ENCODE data around the gene KCNG4.

KCNG4 gene, protein sequence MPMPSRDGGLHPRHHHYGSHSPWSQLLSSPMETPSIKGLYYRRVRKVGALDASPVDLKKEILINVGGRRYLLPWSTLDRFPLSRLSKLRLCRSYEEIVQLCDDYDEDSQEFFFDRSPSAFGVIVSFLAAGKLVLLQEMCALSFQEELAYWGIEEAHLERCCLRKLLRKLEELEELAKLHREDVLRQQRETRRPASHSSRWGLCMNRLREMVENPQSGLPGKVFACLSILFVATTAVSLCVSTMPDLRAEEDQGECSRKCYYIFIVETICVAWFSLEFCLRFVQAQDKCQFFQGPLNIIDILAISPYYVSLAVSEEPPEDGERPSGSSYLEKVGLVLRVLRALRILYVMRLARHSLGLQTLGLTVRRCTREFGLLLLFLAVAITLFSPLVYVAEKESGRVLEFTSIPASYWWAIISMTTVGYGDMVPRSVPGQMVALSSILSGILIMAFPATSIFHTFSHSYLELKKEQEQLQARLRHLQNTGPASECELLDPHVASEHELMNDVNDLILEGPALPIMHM

DNA sequence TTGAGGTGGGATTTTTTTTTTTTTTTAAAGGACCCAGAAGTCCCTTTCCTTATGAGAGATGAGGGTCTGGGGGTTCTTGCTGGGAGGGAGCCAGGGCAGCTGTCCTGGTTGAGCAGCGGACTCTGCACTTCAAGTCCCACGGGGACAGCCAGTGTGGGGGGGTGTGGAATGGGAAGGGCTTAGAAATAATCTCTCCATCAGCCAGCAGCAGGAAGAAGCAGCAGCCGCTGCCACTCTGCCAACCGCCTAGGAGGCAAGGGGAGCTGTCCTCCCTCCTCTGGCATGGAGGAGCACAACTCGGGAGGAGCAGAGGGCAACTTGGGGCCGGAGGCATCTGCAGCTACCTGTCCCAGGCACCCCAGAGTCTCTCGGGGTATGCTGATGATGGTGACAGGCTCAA lies at the start of gene KCNG4:
Gene KCNG4, minus strand, starts transcription at position 104 of the 400 bp plus-strand sequence. CDS start 2,527 bp downstream, outside the sequence.
- DNase-seq (ENCODE audit: low spot score), result no peak

DNA sequence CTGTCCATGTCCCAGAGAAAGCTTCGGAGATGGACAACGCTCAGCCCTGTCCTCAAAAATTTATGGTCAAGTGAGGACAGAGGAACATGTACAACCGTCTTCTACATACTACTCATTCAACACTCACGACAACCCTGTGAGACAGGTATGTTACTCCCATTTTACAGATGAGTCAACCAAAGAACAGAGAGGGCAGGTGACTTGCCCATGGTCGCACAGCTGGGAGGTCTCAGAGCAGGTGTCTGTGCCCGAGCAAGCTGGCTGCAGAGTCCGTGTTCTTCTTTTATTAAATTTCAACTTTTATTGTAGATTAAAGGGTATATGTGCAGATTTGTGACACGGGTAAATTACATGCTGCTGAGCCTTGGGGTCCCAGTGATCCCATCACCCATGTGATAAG lies 49.1 kb upstream of the KCNG4 start:
- no peak for DNase-seq (ENCODE audit: low spot score)

DNA sequence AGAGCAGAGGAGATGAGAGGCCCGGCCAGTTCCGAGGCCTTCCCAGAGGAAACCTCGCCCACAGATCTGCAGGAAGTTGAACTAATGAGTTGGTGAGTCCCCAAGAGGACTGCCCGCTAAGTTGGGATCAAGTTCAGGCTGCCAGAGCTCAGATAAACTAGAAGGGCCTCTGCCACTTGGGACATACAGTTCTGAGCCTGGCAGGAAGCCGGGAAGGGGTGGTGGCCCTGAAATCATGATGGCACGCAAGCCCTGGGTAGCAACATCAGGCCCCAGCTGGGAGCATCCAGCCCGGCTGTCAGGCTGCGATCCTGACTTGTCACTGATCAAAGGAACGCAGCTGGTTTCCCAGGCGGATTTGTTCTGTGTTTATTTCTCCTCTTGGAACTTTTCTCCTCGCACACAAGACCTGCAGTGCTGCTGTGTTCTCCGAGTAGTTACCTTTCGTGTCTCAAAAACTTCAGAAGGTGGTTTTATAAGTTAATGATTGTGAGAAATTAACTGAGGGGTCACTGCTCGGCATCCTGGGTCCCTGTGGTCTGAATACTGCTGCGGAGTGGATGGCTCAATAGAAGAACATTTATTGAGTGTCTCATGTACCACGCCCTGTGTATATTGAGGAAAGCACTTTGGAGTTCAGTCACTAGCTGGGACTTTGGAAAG lies 46.9 kb upstream of the KCNG4 start:
- DNase-seq (ENCODE audit: low spot score), result peak; percentile 75

DNA sequence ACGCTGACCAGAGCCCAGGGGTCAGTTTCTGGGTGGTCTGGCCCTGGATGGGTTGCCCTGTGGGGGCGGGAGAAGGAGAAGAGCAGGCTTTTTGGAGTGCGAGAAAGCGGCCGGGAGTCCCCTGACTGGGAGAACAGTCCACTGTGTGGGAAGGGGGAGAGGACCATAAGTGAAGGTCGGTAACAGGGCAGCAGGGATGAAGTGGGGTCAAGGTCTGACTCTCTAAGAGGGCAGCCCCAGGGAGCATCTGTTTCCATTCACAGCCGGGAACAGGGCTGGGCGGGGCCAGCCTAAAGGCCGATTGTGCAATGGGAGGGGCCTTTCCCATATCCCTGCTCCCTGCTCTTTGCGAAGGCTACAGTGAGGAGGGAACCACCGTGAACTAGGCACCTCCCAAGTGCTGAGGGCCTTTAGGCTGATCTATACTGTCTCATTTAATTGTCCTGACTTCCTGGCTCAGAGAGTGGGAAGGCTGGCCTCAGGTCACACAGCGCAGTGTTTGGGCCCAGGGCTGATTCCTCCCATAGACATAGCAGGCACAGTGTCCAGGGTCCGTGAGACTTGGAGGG lies 44.4 kb upstream of the KCNG4 start:
- peak; percentile 77 for DNase-seq (ENCODE audit: low spot score)

DNA sequence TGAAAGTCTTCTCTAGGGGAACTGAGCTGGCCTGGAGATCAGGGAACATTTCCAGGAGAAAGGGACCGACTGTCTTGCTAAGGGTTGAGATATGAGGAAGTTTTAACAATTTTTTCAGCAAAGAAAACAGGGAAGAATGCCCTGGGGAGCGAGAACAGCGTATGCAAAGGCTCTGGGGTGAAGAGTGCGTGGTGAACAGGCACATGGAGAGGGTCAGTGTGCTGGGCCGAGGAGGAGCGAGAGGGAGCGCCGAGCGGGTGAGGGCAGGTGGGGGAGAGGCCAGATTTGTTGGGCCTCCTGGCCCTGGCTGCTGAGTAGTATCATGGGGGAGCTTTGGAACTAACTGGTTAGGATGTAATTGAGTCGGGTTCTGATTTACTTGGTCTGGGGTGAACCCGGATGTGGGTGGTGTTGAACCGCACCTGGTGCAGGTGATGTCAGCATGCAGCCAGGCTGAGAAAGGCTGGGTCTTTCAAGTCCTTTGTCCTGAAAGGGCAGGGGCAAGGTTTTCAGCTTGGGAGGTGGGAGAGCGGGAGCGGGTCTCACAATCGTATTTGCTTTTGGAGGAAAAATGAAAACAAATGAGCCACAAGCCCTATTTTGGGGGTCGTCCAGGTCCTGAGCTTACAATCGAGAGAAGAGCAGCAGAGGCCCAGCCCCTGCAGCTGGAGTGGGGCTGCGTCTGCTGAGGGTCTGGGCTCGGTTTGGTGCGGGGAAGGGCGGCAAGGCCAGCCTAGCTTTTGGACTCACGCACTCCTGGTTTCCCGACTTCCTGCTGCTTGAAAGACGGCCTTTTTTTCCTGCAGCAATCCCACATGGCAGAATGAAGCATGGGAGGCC lies 43.7 kb upstream of the KCNG4 start:
- no peak for DNase-seq (ENCODE audit: low spot score)

DNA sequence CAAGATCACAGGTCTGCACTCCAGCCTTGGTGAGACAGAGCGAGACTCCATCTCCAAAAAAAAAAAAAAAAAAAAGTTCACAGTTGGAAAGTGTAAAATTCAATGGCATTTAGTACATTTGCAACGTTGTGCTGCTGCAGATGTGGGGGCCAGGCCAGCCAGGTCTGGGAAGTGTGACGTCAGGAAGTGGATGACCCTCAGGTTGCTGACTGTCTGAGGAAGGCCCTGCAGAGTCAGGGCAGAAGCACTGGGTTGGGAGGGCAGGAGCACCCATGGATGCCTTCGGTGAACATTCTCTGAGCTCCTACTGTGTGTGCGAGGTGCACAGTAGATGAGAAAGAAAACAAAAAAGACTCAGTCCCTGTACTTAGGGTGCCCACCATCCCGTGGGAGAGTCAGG lies 42.7 kb upstream of the KCNG4 start:
- no peak for DNase-seq (ENCODE audit: low spot score)

DNA sequence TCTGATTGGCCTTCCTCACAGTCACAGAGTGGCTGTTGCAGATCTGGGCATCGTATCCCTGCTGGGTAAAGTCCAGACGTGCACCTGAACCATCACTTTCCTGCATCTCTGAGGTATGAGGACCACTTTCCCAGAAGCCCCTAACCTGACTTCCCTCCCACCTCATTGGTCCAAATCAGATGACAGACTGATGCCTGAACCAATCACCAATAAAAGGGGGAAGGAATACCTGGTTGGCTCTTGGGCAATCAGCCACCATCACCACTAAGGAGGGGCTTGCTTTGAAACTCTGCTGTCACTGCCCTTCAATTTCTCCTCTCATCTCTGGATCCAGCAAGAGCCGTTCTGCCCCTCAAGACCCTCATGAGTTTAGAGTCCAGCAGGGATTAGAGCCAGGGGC lies 41.3 kb upstream of the KCNG4 start:
- DNase-seq (ENCODE audit: low spot score), result no peak

DNA sequence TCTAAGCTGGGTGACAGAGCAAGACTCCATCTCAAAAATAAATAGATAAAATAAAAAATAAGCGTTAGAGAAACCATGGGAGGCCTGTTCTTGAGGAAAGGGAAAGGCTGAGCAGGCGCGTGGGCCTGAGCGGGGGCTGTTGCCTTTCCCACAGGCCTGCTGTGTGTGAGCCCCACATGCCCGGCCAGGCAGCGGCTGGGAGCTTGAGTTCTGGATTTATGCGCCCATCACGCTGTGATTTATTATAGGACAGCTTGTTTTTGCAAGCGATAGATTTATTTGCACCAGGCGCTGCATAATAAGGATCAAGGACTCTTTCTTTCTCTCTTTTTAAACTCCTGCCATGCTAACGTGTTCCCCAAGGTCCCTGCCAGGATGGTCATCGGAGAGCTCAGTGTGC lies 40.1 kb upstream of the KCNG4 start:
- no peak for DNase-seq (ENCODE audit: low spot score)

DNA sequence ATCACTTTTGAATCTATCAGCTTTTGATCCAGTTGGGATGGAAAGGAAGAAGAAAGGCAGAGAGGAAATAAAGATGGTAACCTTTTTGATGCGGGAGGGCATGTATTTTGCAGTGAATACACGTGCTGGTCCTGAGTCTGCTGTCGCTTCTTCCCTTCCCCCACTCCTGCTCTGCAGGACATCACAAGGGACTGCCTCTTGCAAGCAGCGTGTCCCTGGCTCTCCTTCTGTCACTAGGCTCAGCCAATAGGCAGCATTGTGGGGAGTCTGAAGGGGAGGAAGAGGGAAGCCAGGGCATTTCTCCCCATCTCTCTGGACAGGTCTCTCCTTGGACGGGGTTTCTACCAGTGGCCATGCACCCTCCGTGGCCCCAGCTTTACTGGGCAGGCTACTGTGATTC lies 39.2 kb upstream of the KCNG4 start:
- no peak for DNase-seq (ENCODE audit: low spot score)

DNA sequence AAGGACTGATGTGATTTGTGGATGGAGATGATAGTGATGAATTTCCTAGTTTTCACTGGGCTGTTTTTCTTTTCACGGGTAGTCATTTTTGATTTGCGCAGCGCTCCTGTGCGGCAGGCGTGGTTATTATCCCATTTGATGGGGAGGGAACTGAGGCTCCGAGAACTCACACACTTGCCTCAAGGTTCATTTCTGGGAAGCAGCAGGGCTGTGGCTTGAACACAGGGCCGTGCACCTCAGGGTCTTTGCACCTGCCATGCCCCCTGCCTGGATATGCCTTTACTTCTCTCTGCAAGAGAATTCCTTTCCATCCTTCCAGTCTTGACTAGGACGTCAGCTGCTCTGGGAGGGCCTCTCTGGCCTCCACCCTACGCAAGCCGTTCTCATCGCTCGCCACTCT lies 38.5 kb upstream of the KCNG4 start:
- DNase-seq (ENCODE audit: low spot score), result no peak

DNA sequence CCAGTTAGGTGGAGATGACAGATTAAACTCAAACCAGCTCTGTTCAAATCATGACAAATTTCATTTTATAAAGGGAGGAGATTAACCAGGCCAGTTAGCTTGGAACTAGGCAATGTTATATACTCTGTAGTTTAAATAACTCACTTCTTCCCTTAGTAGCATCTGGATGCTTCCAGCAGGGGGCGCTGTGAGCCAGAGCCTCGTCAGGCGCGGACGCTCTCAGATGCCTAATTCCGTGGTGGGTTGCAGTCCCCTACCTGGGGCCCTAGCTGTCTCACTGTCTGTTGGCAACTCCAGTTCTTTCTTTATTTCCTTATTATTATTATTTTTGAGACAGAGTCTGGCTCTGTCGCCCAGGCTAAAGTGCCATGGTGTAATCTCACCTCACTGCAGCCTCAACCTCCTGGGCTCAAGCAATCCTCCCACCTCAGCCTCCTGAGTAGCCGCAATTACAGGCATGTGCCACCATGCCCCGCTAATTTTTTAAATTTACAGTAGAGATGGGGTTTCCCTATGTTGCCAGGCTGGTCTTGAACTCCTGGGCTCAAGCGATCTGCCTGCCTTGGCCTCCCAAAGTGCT lies 37.5 kb upstream of the KCNG4 start:
- peak; percentile 53 for DNase-seq (ENCODE audit: low spot score)

DNA sequence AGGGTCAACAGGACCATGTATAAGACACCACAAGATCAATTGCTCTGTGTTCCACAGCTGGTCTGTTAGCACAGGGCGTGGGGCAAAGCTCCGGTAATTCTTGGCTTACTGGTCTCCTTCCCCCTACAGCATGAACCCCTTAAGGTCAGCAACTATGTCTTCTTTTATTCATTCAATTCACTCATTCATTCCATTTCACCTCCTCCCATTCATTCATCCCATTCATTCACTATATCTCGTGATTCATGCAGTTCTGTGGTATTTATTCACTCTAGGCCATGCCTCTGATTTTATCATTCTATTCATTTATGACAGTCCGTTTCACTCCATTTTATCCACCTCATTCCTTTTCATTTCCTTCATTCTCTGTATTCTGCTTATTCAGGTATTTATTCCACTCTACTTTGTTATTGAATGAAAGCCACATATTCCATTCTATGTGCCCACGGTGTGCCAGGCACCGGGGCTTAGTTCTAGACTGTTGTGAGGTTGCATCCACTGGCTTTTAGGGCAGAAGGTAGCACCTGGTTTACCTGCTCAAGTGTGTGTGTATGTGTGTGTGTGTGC lies 35.9 kb upstream of the KCNG4 start:
- DNase-seq (ENCODE audit: low spot score), result no peak

DNA sequence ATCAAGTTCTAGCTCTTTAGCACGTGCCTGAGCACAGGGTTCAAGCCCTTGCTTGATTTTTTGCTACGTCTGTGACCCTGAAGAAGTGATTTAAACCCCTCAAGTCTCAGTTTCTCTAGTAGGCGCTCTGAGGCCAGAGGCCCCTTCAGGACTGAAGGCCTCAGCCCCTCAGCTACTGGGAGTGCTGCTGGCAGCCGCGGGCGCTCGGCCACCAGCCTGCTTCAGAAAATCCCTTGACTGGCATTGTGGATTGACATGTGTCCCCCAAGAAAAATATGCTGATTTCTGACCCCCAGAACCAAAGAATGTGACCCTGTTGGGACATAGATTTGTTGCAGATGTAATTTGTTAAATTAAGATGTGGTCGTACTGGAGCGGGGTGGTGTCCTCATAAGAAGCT lies 34.7 kb upstream of the KCNG4 start:
- no peak for DNase-seq (ENCODE audit: low spot score)

DNA sequence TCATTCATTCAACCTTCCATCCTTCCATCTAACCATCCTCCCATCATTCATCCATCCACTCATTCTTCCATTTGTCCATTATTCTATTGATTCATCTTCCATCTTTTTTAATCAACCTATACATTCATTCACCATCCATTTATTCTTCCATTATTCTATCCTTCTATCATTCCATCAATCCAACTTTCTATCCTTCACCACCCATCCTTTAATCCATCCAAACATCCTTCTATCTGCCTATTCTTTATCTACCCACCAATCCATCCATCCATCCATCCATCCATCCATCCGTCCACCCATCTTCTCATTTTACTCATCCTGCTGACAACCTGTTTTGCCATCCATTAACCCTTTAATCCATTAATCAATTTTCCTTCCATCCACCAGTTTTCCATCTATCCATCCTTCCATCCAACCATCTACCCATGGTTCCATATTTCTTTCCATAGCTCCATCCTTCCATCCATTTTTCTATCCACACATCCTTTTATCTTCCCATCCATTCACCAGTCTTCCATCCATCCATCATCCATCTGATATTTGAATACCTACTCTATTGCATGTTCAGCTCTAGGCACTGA lies 33.0 kb upstream of the KCNG4 start:
- DNase-seq (ENCODE audit: low spot score), result no peak

DNA sequence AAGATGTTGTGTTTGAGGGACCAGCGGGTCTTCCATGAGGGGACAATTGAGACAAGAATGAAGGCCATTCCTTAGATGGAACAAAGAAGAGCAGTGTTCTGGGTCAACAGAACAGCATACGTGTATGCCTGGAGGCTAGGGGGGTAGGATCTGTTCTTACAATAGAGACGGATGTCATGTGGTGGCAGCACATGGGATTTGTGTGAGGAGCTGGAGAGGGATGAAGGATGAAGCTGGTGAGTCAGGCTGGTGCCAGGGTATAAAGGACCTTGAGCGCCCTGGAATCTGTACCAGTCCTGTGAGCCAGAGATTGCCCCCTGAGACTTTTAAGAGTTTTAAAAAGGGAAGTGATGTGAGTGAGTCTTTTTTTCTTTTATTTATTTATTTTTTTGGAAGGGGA lies 32.1 kb upstream of the KCNG4 start:
- no peak for DNase-seq (ENCODE audit: low spot score)

DNA sequence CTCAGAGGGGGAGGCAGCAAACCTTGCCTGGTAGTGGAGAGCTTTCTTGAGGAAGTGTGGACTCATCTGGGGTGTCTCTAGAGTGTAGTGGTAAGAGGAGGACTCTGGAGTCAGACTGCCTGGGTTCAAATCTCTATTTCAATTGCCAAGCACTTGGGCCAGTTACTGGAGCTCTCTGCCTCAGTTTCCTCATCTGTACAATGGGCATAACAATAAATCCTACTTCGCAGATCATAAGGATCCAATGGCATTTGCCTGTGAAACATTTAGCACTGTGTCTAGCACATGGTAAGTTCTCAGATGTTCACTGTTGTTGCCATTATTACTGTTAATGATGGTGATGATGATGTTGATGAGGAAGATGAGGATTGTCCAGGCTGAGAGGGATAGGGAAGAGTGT lies 31.2 kb upstream of the KCNG4 start:
- DNase-seq (ENCODE audit: low spot score), result no peak

DNA sequence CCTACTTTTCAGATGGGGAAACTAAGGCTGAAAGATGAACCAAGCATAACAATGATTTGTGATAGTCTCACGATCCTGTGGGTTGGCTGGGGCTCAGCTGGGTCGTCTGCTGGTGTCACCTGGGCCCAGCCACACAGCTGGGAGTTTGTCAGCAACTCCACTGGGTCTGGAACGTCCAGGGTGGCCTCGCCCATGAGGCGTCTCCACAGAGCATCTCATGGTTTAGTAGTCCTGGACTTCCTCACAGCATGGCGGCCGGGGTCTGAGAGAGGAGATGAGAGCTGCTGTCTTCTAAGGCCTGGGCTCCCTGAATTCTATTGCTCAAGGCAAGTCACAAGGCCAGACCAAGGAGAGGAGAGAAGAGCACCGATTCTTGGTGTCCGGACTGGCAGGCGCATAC lies 30.7 kb upstream of the KCNG4 start:
- no peak for DNase-seq (ENCODE audit: low spot score)

DNA sequence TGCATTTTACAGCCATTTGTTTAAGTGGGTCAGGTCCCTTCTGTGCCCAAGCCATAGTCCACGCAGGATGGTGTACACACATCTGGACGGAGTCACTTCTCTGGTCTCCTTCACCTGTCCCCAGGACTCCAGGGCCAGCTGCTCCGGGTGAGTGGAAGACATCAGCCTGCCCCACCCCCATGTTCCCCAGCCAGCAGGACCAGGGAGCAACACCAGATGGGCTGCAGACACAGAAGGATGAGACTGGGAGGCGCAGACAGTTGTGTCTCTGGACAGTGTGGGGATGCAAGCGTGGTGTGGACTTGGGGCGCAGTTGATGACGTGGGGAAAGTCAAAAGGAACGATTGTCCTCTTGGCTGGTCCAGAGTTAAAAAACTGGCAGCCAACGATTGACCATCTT lies 30.3 kb upstream of the KCNG4 start:
- DNase-seq (ENCODE audit: low spot score), result no peak

DNA sequence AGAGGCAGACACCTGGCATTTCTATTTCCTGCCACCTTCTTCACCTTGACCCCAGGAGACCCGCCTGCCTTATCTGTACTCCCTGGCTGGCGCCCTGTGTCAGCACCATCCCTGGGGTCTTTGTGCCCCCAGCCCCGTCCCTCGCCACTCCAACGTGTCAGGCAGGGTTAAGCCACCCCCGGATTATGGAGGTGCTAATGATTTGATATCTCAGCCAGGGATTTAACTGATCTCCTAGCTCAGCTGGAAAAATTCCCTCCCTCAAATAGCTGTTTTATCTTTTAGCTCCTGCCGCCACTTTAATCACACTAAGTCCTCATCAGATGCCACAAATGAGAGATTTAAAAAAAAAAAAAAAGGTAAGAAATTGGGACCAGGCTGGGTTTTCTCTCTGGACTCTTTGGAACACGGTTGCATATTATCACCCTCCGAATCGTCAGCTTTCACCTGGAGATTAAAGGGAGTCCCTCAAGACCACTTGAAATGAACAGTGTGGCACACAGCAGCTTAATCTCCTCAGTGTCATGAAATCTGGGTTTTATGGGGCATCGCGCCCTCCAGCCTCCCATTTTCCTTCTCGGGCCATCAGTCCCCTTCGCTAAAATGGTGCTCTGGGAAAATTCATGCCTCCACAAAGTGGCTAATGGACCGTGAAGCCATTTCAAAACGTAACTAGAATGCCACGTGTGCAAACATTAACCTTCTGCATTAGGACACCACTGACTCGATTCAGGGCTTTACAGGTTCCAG lies 28.7 kb upstream of the KCNG4 start:
- DNase-seq (ENCODE audit: low spot score), result no peak

DNA sequence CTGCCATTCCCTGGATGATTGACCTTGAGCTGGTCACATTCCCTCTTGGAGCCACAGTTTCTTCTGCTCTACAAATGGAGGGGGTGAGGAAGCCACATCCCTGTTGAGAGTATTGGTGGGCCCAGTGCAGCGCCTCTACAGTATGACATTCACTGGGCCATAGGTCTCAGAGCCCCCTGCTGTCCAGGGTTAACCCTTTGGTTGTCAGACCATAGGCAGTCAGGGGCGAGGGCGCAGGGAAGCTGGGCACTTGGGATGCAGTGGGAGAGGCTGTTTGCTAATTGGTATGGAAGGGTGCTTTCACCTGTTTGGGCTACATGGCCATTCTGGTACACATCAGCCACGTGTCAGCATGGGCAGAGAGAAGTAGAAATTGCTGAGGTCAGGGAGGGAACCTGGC lies 27.6 kb upstream of the KCNG4 start:
- no peak for DNase-seq (ENCODE audit: low spot score)

Measured in AG08396 (cell line).